Raji (cell line): ENCODE measurements around the gene PIPOX.

Experiments used
- POLR2A ChIP-seq: IDR thresholded peaks from 2 replicates; pipeline ENCODE4 v1.6.1; 2011; ENCODE audit warnings: low read depth, low read length, control low read depth; ENCODE audit not compliant: insufficient read depth

Gene PIPOX

GRCh38 chr17:29042679-29043538 lies at the start of gene PIPOX:
Gene PIPOX (plus strand): TSS chr17:29043141. CDS start chr17:29043226, 85 bp downstream.
- TF ChIP-seq POLR2A = no peak

GRCh38 chr17:28993645-28994426 lies 49.1 kb upstream of the PIPOX start:
- TF ChIP-seq POLR2A = no peak

GRCh38 chr17:28996554-28997096 lies 46.3 kb upstream of the PIPOX start:
- TF ChIP-seq POLR2A = no peak

GRCh38 chr17:28997806-28998205 lies 45.1 kb upstream of the PIPOX start:
- TF ChIP-seq POLR2A = no peak

GRCh38 chr17:28999206-28999605 lies 43.7 kb upstream of the PIPOX start:
- TF ChIP-seq POLR2A = no peak

GRCh38 chr17:29000973-29001372 lies 42.0 kb upstream of the PIPOX start:
- TF ChIP-seq POLR2A = no peak

GRCh38 chr17:29002811-29003210 lies 40.1 kb upstream of the PIPOX start:
- TF ChIP-seq POLR2A = no peak

GRCh38 chr17:29003289-29003688 lies 39.7 kb upstream of the PIPOX start:
- TF ChIP-seq POLR2A = no peak

GRCh38 chr17:29004081-29004692 lies 38.8 kb upstream of the PIPOX start:
- TF ChIP-seq POLR2A = no peak

- no peak for TF ChIP-seq POLR2A
Measured at GRCh38 chr17:29005936-29006511, 36.9 kb upstream of the PIPOX start, which contains the start of gene SEZ6. Gene SEZ6 (minus strand): TSS chr17:29006033. CDS start chr17:29005869, 164 bp downstream.

- no peak for TF ChIP-seq POLR2A
Measured at GRCh38 chr17:29007456-29007855, 35.5 kb upstream of the PIPOX start.

- TF ChIP-seq POLR2A = no peak
Measured at GRCh38 chr17:29007860-29008455, 35.0 kb upstream of the PIPOX start.

GRCh38 chr17:29008591-29008990 lies 34.4 kb upstream of the PIPOX start:
- no peak for TF ChIP-seq POLR2A

GRCh38 chr17:29010129-29010528 lies 32.8 kb upstream of the PIPOX start:
- no peak for TF ChIP-seq POLR2A
